HEK293 (cell line): ENCODE measurements around the gene HOXD10.
A peak's percentile ranks its signal among the peaks of the same experiment; 100 is the strongest.

Experiments
- AEBP2 ChIP-seq: fragments of 450-650 bp; formaldehyde crosslinking; IDR thresholded peaks from 2 replicates; pipeline ENCODE4 v1.5.1; 2016; ENCODE audit warnings: missing biosample characterization, missing genetic modification characterization, borderline replicate concordance
- CTCF ChIP-seq: fragments of 450-650 bp; formaldehyde crosslinking; IDR thresholded peaks from 2 replicates; pipeline ENCODE4 v1.5.1; 2016; ENCODE audit warnings: missing biosample characterization, missing genetic modification characterization
- GLIS1 ChIP-seq: fragments of 450-650 bp; formaldehyde crosslinking; IDR thresholded peaks from 2 replicates; pipeline ENCODE4 v1.5.1; 2016; ENCODE audit warnings: missing biosample characterization, missing genetic modification characterization
- GLIS2 ChIP-seq: fragments of 450-650 bp; formaldehyde crosslinking; IDR thresholded peaks from 2 replicates; pipeline ENCODE4 v1.5.1; 2016; ENCODE audit warnings: missing biosample characterization, missing genetic modification characterization
- KLF9 ChIP-seq: fragments of 450-650 bp; formaldehyde crosslinking; IDR thresholded peaks from 2 replicates; pipeline ENCODE4 v1.5.1; 2016; ENCODE audit warnings: missing biosample characterization, missing genetic modification characterization, low read depth
- MZF1 ChIP-seq: fragments of 450-650 bp; formaldehyde crosslinking; IDR thresholded peaks from 2 replicates; pipeline ENCODE4 v1.5.1; 2017; ENCODE audit warnings: missing biosample characterization, missing genetic modification characterization, borderline replicate concordance
- OSR2 ChIP-seq: fragments of 450-650 bp; formaldehyde crosslinking; IDR thresholded peaks from 2 replicates; pipeline ENCODE4 v1.5.1; 2016; ENCODE audit warnings: missing biosample characterization, missing genetic modification characterization
- PRDM10 ChIP-seq: fragments of 450-650 bp; formaldehyde crosslinking; IDR thresholded peaks from 2 replicates; pipeline ENCODE4 v1.5.1; 2016; ENCODE audit warnings: missing biosample characterization, missing genetic modification characterization
- PRDM6 ChIP-seq: fragments of 450-650 bp; formaldehyde crosslinking; IDR thresholded peaks from 2 replicates; pipeline ENCODE4 v1.5.1; 2017; ENCODE audit warnings: missing biosample characterization, missing genetic modification characterization
- REST ChIP-seq: fragments of 450-650 bp; formaldehyde crosslinking; IDR thresholded peaks from 2 replicates; pipeline ENCODE4 v1.5.1; 2016; ENCODE audit warnings: missing biosample characterization, missing genetic modification characterization
- SP3 ChIP-seq: fragments of 450-650 bp; formaldehyde crosslinking; IDR thresholded peaks from 2 replicates; pipeline ENCODE4 v1.5.1; 2016; ENCODE audit warnings: missing biosample characterization, missing genetic modification characterization
- YY1 ChIP-seq: fragments of 450-650 bp; formaldehyde crosslinking; IDR thresholded peaks from 2 replicates; pipeline ENCODE4 v1.5.1; 2018; ENCODE audit warnings: missing biosample characterization, missing genetic modification characterization
- ZFP3 ChIP-seq: fragments of 450-650 bp; formaldehyde crosslinking; IDR thresholded peaks from 2 replicates; pipeline ENCODE4 v1.5.1; 2016; ENCODE audit warnings: low read depth, missing biosample characterization, missing genetic modification characterization
- ZNF16 ChIP-seq: fragments of 450-650 bp; formaldehyde crosslinking; IDR thresholded peaks from 2 replicates; pipeline ENCODE4 v1.5.1; 2016; ENCODE audit warnings: low read depth, missing biosample characterization, missing genetic modification characterization
- ZNF23 ChIP-seq: fragments of 450-650 bp; formaldehyde crosslinking; IDR thresholded peaks from 2 replicates; pipeline ENCODE4 v1.5.1; 2016; ENCODE audit warnings: missing biosample characterization, missing genetic modification characterization, borderline replicate concordance
- ZNF239 ChIP-seq: fragments of 450-650 bp; formaldehyde crosslinking; IDR thresholded peaks from 2 replicates; pipeline ENCODE4 v1.5.1; 2016; ENCODE audit warnings: missing biosample characterization, missing genetic modification characterization
- ZNF292 ChIP-seq: fragments of 450-650 bp; formaldehyde crosslinking; IDR thresholded peaks from 2 replicates; pipeline ENCODE4 v1.5.1; 2016; ENCODE audit warnings: low read depth, missing biosample characterization, missing genetic modification characterization, borderline replicate concordance
- ZNF302 ChIP-seq: fragments of 450-650 bp; formaldehyde crosslinking; IDR thresholded peaks from 2 replicates; pipeline ENCODE4 v1.5.1; 2016; ENCODE audit warnings: missing biosample characterization, missing genetic modification characterization, low read depth
- ZNF366 ChIP-seq: fragments of 450-650 bp; formaldehyde crosslinking; conservative IDR thresholded peaks from 2 replicates; pipeline ENCODE4 v1.5.1; 2016; ENCODE audit warnings: missing biosample characterization, missing genetic modification characterization
- ZNF394 ChIP-seq: fragments of 450-650 bp; formaldehyde crosslinking; IDR thresholded peaks from 2 replicates; pipeline ENCODE4 v1.5.1; 2016; ENCODE audit warnings: missing biosample characterization, missing genetic modification characterization, mild to moderate bottlenecking, moderate library complexity, borderline replicate concordance
- ZNF510 ChIP-seq: fragments of 450-650 bp; formaldehyde crosslinking; IDR thresholded peaks from 2 replicates; pipeline ENCODE4 v1.5.1; 2018; ENCODE audit warnings: mild to moderate bottlenecking, missing genetic modification characterization, missing biosample characterization; ENCODE audit not compliant: insufficient replicate concordance
- ZNF580 ChIP-seq: fragments of 450-650 bp; formaldehyde crosslinking; IDR thresholded peaks from 2 replicates; pipeline ENCODE4 v1.5.1; 2016; ENCODE audit warnings: missing biosample characterization, missing genetic modification characterization
- ZNF600 ChIP-seq: fragments of 450-650 bp; formaldehyde crosslinking; IDR thresholded peaks from 2 replicates; pipeline ENCODE4 v1.5.1; 2016; ENCODE audit warnings: missing biosample characterization, missing genetic modification characterization
- ZNF747 ChIP-seq: fragments of 450-650 bp; formaldehyde crosslinking; IDR thresholded peaks from 2 replicates; pipeline ENCODE4 v1.5.1; 2016; ENCODE audit warnings: missing biosample characterization, missing genetic modification characterization
- ZNF768 ChIP-seq: fragments of 450-650 bp; formaldehyde crosslinking; IDR thresholded peaks from 2 replicates; pipeline ENCODE4 v1.5.1; 2018; ENCODE audit warnings: missing biosample characterization, mild to moderate bottlenecking, missing genetic modification characterization
- ZNF837 ChIP-seq: fragments of 450-650 bp; formaldehyde crosslinking; IDR thresholded peaks from 2 replicates; pipeline ENCODE4 v1.5.1; 2016; ENCODE audit warnings: missing biosample characterization, missing genetic modification characterization
- ZSCAN18 ChIP-seq: fragments of 450-650 bp; formaldehyde crosslinking; IDR thresholded peaks from 2 replicates; pipeline ENCODE4 v1.5.1; 2016; ENCODE audit warnings: missing biosample characterization, missing genetic modification characterization

The HOXD10 gene

GRCh38 chr2:176135035-176135440 lies 18.5 kb downstream of the HOXD10 start (continued):
- TF ChIP-seq ZNF580 (tag by site-specific recombination) (no peak), ZNF837 (tag by site-specific recombination) (no peak), ZFP3 (tag by site-specific recombination) (no peak), ZNF302 (no peak), YY1 (no peak), ZNF394 (tag by site-specific recombination) (no peak), GLIS2 (tag by site-specific recombination) (no peak), SP3 (tag by site-specific recombination) (no peak), PRDM10 (tag by site-specific recombination) (peak; percentile 58), ZNF768 (tag by site-specific recombination) (no peak), GLIS1 (tag by site-specific recombination) (no peak), ZNF600 (tag by site-specific recombination) (peak; percentile 18; the same call in 1 of the 2 replicates), ZNF23 (tag by site-specific recombination) (no peak), KLF9 (tag by site-specific recombination) (no peak), ZNF747 (tag by site-specific recombination) (no peak), ZNF16 (tag by site-specific recombination) (no peak), ZNF292 (no peak), MZF1 (tag by site-specific recombination) (no peak), ZNF366 (tag by site-specific recombination) (peak; percentile 21; the same call in 1 of the 2 replicates), ZNF510 (tag by site-specific recombination) (no peak), PRDM6 (tag by site-specific recombination) (peak; percentile 87), REST (no peak), ZSCAN18 (tag by site-specific recombination) (no peak), AEBP2 (tag by site-specific recombination) (no peak), ZNF239 (tag by site-specific recombination) (no peak), CTCF (peak; percentile 81), OSR2 (tag by site-specific recombination) (no peak)
